CD4-positive, alpha-beta T cell (primary cell): ENCODE measurements around the gene ANKRD44. TPM values are rescaled to one million over a fixed set of nuclear protein-coding genes. Genes with fewer than 3 reads are reported as not detected.

ENCODE experiments used
- ATAC-seq: fragments of 200-7000 bp; cut with Tn5 transposase; one replicate; pipeline ENCODE4 v1.10.0; 2022; ENCODE audit warnings: mild to moderate bottlenecking; ENCODE audit not compliant: poor library complexity
- CTCF ChIA-PET: fragments of 350-600 bp; sonication (Branson Sonifier 250); formaldehyde crosslinking; loops from one replicate; lab custom pipeline; 2021; ENCODE audit warnings: antibody characterized with exemption, inconsistent platforms; lab: Charles Lee
- POLR2A ChIA-PET: fragments of 350-600 bp; sonication (Branson Sonifier 250); formaldehyde crosslinking; loops from one replicate; lab custom pipeline; 2021; ENCODE audit warnings: antibody characterized with exemption, inconsistent platforms; lab: Charles Lee
- DNase-seq, 14 experiments: peaks; one replicate each; pipeline ENCODE4 v3.0.0-alpha.2; 2013 to 2020; ENCODE audit warnings: mixed read lengths in 2 of 14
- H3K27ac ChIP-seq, 2 donors: one replicate each; pipeline versions ENCODE4 v1.5.1 to v1.7.0; 2013; ENCODE audit warnings: low read length in 2 of 2, low read depth in 1 of 2, mild to moderate bottlenecking in 1 of 2
- H3K27me3 ChIP-seq, 2 experiments: 1 replicate in 1 of 2; 2 replicates in 1 of 2; pipeline versions ENCODE4 v1.6.1 to v1.7.0; 2013; ENCODE audit warnings: low read length in 2 of 2, control low read depth in 1 of 2, mild to moderate bottlenecking in 1 of 2, moderate library complexity in 1 of 2; ENCODE audit not compliant: insufficient read depth in 2 of 2, control insufficient read depth in 1 of 2
- H3K36me3 ChIP-seq: one replicate; pipeline ENCODE4 v1.6.1; 2013; ENCODE audit warnings: low read length, control low read depth; ENCODE audit not compliant: insufficient read depth
- H3K4me1 ChIP-seq: one replicate; pipeline ENCODE4 v1.6.1; 2013; ENCODE audit warnings: low read length, control low read depth; ENCODE audit not compliant: insufficient read depth
- H3K4me3 ChIP-seq: one replicate; pipeline ENCODE4 v1.5.1; 2013; ENCODE audit warnings: mild to moderate bottlenecking, low read length, moderate library complexity
- H3K9me3 ChIP-seq, 2 experiments: 1 replicate in 1 of 2; 2 replicates in 1 of 2; pipeline versions ENCODE4 v1.6.1 to v1.7.0; 2013; ENCODE audit warnings: low read length in 2 of 2, mild to moderate bottlenecking in 2 of 2, control low read depth in 1 of 2, moderate library complexity in 1 of 2; ENCODE audit not compliant: control insufficient read depth in 1 of 2, insufficient read depth in 1 of 2
- H3K27ac Mint-ChIP-seq: one replicate; pipeline ENCODE4 v1.8.0; 2020; ENCODE audit warnings: mixed read lengths
- H3K27me3 Mint-ChIP-seq: one replicate; pipeline ENCODE4 v1.8.0; 2021; ENCODE audit warnings: mixed read lengths
- H3K36me3 Mint-ChIP-seq: one replicate; pipeline ENCODE4 v1.8.0; 2021; ENCODE audit warnings: low read depth, mixed read lengths
- H3K4me1 Mint-ChIP-seq: one replicate; pipeline ENCODE4 v1.8.0; 2021; ENCODE audit warnings: low read depth, mixed read lengths
- H3K4me3 Mint-ChIP-seq: one replicate; pipeline ENCODE4 v1.8.0; 2020; ENCODE audit warnings: mild to moderate bottlenecking, mixed read lengths
- H3K9me3 Mint-ChIP-seq: one replicate; pipeline ENCODE4 v1.8.0; 2020; ENCODE audit warnings: mixed read lengths
- CTCF ChIP-seq: fragments of 200-600 bp; IDR thresholded peaks from one replicate; pipeline ENCODE4 v1.8.0; 2022; ENCODE audit warnings: antibody characterized with exemption, mild to moderate bottlenecking
- intact Hi-C, 2 experiments: fragments of 100-400 bp; cut with DNase I in 1 of 2; cut with micrococcal nuclease in 1 of 2; formaldehyde crosslinking; loops; one replicate each; pipeline versions ENCODE4 v1.15.1 to v1.9.0; 2023 to 2025; cut with DNase I, micrococcal nuclease
- total RNA-seq, 174 experiments: library from RNA in 2 of 174; stranded (reverse) in 2 of 174; gene quantifications; one replicate each; pipeline ENCODE4 v1.2.3 and lab custom pipeline; 2021 to 2026

ANKRD44 gene
- total RNA-seq, 2 experiments from 2014 or later, result 170 to 186 TPM

- Histone ChIP-seq H3K27ac (peak overlapping the region in 1 of 2 donors; percentile 40), H3K9me3 (no peaks in the 10 kb centered on the region), H3K4me1 (peaks cover 44% of the 10 kb centered on the region), H3K4me3 (no peak overlapping the region), H3K36me3 (peaks cover 15% of the 10 kb centered on the region), H3K27me3 (no peaks in the 10 kb centered on the region)
- ATAC-seq, result no peak
- intact Hi-C loops, result loop anchor here in 1 of 2 experiments (2.0 kb wide), 1 partner anchor 13 kb away; no protein-coding TSS in a partner anchor
- Mint-ChIP-seq H3K27me3 (no peaks in the 10 kb centered on the region), H3K4me3 (no peak overlapping the region), H3K27ac (peak overlapping the region; percentile 85), H3K9me3 (no peaks in the 10 kb centered on the region), H3K36me3 (peaks cover 59% of the 10 kb centered on the region), H3K4me1 (peaks cover 86% of the 10 kb centered on the region)
- ChIA-PET POLR2A (interaction anchor here (0.7 to 1.3 kb wide), 3 partner anchors 8 to 24 kb away, joined by 3 to 8 read pairs (median 3); no protein-coding TSS in a partner anchor), CTCF (interaction anchor here (1.0 kb wide), 1 partner anchor 136 kb away, joined by 4 read pairs; no protein-coding TSS in a partner anchor)
- no peak for DNase-seq
- no peak for TF ChIP-seq CTCF
Measured at GRCh38 chr2:197144183-197144582, 166.4 kb downstream of the ANKRD44 start.

DNA sequence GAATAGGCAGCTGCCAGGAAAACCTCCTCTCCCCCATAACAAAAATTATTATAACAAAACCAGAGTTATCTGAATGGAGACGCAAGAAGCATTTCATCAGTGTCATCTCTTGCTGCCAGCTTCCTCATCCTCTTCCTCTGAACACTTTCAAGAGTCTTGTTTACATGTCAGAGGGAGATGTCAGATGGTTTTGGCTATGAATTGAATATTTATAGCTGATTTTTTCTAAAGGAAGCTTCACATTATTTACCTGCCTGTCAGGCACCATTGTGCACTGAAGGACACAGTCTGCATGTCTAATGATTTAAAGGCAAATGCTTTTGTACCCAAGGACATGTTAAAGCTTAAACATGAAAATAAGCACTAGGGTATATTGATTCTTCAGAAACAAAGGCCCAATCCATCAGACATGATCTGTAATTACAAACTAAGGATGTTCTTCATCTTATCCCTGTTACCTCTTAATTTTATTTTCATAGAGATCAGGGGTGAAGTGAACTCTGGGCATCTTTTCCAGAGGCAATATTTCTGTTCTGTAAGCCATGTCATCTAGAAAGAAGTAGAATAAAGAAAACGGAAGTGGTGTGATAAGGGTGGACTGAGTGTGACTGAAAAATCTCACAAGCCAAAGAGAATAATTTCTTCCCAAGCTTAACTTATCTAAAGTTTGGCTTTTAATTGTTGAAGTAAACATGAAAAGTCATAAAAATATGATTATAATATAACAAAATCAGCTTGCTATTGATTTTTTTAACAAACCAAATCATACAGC is 168.7 kb downstream of the ANKRD44 start:
- intact Hi-C loops, result no loop called here
- H3K36me3 ChIP-seq, result peaks cover 16% of the 10 kb centered on the region
- peaks cover 86% of the 10 kb centered on the region for H3K4me1 Mint-ChIP-seq
- POLR2A ChIA-PET, result interaction anchor here (1.0 to 1.9 kb wide), 6 partner anchors 11 to 170 kb away, joined by 3 to 12 read pairs (median 3); partner anchors contain the start of gene ANKRD44
- ATAC-seq (no peak), DNase-seq (peak in 1 of 14 experiments; percentile 23)
- peak overlapping the region; percentile 13 to 24 for H3K27ac ChIP-seq
- H3K4me3 Mint-ChIP-seq, result peak overlapping the region; percentile 12
- no peaks in the 10 kb centered on the region for H3K27me3 Mint-ChIP-seq
- H3K27ac Mint-ChIP-seq, result peak overlapping the region; percentile 86
- H3K9me3 Mint-ChIP-seq, result no peaks in the 10 kb centered on the region
- H3K9me3 ChIP-seq, result no peaks in the 10 kb centered on the region
- no peak overlapping the region for H3K4me3 ChIP-seq
- no peak for TF ChIP-seq CTCF
- no peaks in the 10 kb centered on the region for H3K27me3 ChIP-seq
- H3K36me3 Mint-ChIP-seq, result peaks cover 72% of the 10 kb centered on the region
- CTCF ChIA-PET, result interaction anchor here (1.2 to 2.5 kb wide), 3 partner anchors 10 to 15 kb away, joined by 3 to 9 read pairs (median 4); no protein-coding TSS in a partner anchor
- H3K4me1 ChIP-seq, result peaks cover 45% of the 10 kb centered on the region

DNA sequence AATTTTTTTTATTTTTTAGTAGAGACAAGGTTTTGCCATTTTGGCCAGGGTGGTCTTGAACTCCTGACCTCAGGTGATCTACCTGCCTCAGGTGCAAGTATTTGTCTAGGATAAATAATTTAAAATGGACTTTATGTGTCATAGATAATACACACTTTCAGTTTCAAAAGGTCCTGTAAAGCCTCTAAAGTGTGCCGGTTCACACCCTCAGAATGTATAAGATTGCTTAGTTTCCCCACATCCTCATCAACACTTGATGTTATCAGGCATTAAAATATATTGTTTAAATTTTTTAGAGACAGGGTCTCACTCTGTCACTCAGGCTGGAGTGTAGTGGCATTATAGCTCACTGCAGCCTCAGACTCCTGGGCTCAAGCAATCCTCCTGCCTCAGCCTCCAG is 170.5 kb downstream of the ANKRD44 start:
- Histone ChIP-seq H3K27ac (peak overlapping the region in 1 of 2 donors; percentile 1), H3K27me3 (no peaks in the 10 kb centered on the region), H3K4me1 (peaks cover 57% of the 10 kb centered on the region), H3K9me3 (no peaks in the 10 kb centered on the region), H3K4me3 (no peak overlapping the region), H3K36me3 (peaks cover 30% of the 10 kb centered on the region)
- H3K9me3 Mint-ChIP-seq, result no peaks in the 10 kb centered on the region
- peaks cover 80% of the 10 kb centered on the region for H3K36me3 Mint-ChIP-seq
- POLR2A ChIA-PET, result interaction anchor here (0.8 to 1.0 kb wide), 3 partner anchors 9 to 28 kb away, joined by 3 read pairs; no protein-coding TSS in a partner anchor
- DNase-seq (peak in 1 of 14 experiments; percentile 60), ATAC-seq (no peak)
- H3K27ac Mint-ChIP-seq, result peak overlapping the region; percentile 86
- no peaks in the 10 kb centered on the region for H3K27me3 Mint-ChIP-seq
- no peak overlapping the region for H3K4me3 Mint-ChIP-seq
- H3K4me1 Mint-ChIP-seq, result peaks cover 89% of the 10 kb centered on the region
- CTCF ChIA-PET, result interaction anchor here (1.3 to 2.5 kb wide), 5 partner anchors 12 to 52 kb away, joined by 3 to 9 read pairs (median 4); no protein-coding TSS in a partner anchor
- intact Hi-C loops, result no loop called here
- no peak for TF ChIP-seq CTCF
